ENCODE results near the gene SPSB3. TPM values are rescaled to one million over a fixed set of nuclear protein-coding genes. Genes with fewer than 3 reads are reported as not detected.

SPSB3 gene
- total and polyA plus RNA-seq, 2 of the 13 experiments (the other 11 are each of a cell fraction or from before 2014, with no cell fraction given) = 13.2 to 21.9 TPM

- TF ChIP-seq SRSF4 (IDR thresholded peaks at IDR 0.05; ENCODE audit: low read depth, low read length, poor library complexity, severe bottlenecking) (no peak), ZNF367 (CRISPR knock-in tag; IDR thresholded peaks at IDR 0.05; ENCODE audit: borderline replicate concordance) (no peak), ZNF12 (CRISPR knock-in tag; IDR thresholded peaks at IDR 0.05) (no peak), ARHGAP35 (CRISPR knock-in tag; IDR thresholded peaks at IDR 0.05; ENCODE audit: borderline replicate concordance) (peak; percentile 61; the same call in 1 of the 2 replicates), ZNF547 (CRISPR knock-in tag; IDR thresholded peaks at IDR 0.05) (peak; percentile 89; the same call in 1 of the 2 replicates), ZNF749 (CRISPR knock-in tag; IDR thresholded peaks at IDR 0.05; ENCODE audit: borderline replicate concordance) (peak; percentile 41; the same call in 1 of the 2 replicates), KDM4B (CRISPR knock-in tag; IDR thresholded peaks at IDR 0.05) (peak; percentile 74), ZFP1 (CRISPR knock-in tag; IDR thresholded peaks at IDR 0.05) (peak; percentile 50; the same call in 1 of the 2 replicates), DRAP1 (CRISPR knock-in tag; IDR thresholded peaks at IDR 0.05) (peak; percentile 84), ZMYM2 (CRISPR knock-in tag; IDR thresholded peaks at IDR 0.05) (peak; percentile 73; the same call in 1 of the 2 replicates), ATF5 (CRISPR knock-in tag; IDR thresholded peaks at IDR 0.05; ENCODE audit: low read depth) (peak; percentile 64; the same call in 1 of the 2 replicates), ZNF350 (CRISPR knock-in tag; IDR thresholded peaks at IDR 0.05; ENCODE audit: borderline replicate concordance, low read depth) (peak; percentile 92), GTF2F1 (IDR thresholded peaks at IDR 0.05; ENCODE audit: low read length) (peak; percentile 77; the same call in 1 of the 2 replicates), RARG (CRISPR knock-in tag; IDR thresholded peaks at IDR 0.05; ENCODE audit: low read depth) (no peak), ZNF556 (CRISPR knock-in tag; IDR thresholded peaks at IDR 0.05; ENCODE audit: borderline replicate concordance) (no peak), TEAD2 (CRISPR knock-in tag; IDR thresholded peaks at IDR 0.05) (no peak), ZNF530 (CRISPR knock-in tag; IDR thresholded peaks at IDR 0.05; ENCODE audit: low read depth) (no peak), ZFP82 (CRISPR knock-in tag; IDR thresholded peaks at IDR 0.05; ENCODE audit: borderline replicate concordance) (no peak), IKZF1 (IDR thresholded peaks at IDR 0.05) (no peak), KMT2A (CRISPR knock-in tag; IDR thresholded peaks at IDR 0.05) (peak; percentile 89), MLX (CRISPR knock-in tag; IDR thresholded peaks at IDR 0.05) (peak; percentile 69; the same call in 1 of the 2 replicates), FLYWCH1 (CRISPR knock-in tag; IDR thresholded peaks at IDR 0.05) (no peak)
- TF ChIP-seq, protein P1, sequence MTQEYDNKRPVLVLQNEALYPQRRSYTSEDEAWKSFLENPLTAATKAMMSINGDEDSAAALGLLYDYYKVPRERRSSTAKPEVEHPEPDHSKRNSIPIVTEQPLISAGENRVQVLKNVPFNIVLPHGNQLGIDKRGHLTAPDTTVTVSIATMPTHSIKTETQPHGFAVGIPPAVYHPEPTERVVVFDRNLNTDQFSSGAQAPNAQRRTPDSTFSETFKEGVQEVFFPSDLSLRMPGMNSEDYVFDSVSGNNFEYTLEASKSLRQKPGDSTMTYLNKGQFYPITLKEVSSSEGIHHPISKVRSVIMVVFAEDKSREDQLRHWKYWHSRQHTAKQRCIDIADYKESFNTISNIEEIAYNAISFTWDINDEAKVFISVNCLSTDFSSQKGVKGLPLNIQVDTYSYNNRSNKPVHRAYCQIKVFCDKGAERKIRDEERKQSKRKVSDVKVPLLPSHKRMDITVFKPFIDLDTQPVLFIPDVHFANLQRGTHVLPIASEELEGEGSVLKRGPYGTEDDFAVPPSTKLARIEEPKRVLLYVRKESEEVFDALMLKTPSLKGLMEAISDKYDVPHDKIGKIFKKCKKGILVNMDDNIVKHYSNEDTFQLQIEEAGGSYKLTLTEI (CRISPR knock-in tag; conservative IDR thresholded peaks at IDR 0.05) = no peak
- TF ChIP-seq, protein P2, sequence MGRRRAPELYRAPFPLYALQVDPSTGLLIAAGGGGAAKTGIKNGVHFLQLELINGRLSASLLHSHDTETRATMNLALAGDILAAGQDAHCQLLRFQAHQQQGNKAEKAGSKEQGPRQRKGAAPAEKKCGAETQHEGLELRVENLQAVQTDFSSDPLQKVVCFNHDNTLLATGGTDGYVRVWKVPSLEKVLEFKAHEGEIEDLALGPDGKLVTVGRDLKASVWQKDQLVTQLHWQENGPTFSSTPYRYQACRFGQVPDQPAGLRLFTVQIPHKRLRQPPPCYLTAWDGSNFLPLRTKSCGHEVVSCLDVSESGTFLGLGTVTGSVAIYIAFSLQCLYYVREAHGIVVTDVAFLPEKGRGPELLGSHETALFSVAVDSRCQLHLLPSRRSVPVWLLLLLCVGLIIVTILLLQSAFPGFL (CRISPR knock-in tag; IDR thresholded peaks at IDR 0.05) = no peak; the same call in 1 of the 2 replicates
- TF ChIP-seq, protein P3, sequence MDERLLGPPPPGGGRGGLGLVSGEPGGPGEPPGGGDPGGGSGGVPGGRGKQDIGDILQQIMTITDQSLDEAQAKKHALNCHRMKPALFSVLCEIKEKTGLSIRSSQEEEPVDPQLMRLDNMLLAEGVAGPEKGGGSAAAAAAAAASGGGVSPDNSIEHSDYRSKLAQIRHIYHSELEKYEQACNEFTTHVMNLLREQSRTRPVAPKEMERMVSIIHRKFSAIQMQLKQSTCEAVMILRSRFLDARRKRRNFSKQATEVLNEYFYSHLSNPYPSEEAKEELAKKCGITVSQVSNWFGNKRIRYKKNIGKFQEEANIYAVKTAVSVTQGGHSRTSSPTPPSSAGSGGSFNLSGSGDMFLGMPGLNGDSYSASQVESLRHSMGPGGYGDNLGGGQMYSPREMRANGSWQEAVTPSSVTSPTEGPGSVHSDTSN (CRISPR knock-in tag; IDR thresholded peaks at IDR 0.05) = no peak
Measured at GRCh38 chr16:1826691-1827573, 44.6 kb upstream of the SPSB3 start, which contains the start of the genes FAHD1 and HAGH (continued).

All from HepG2 (cell line).